ENCODE results near the gene PARD3. TPM values are rescaled to one million over a fixed set of nuclear protein-coding genes. Genes with fewer than 3 reads are reported as not detected.

The PARD3 gene
- total RNA-seq, 1 experiment from 2014 or later: 51.8 TPM

- Mint-ChIP-seq H3K4me3 (no peak overlapping the region), H3K9me3 (no peaks in the 10 kb centered on the region), H3K4me1 (peaks cover 43% of the 10 kb centered on the region), H3K27me3 (ENCODE audit: low read depth) (no peaks in the 10 kb centered on the region), H3K27ac (no peak overlapping the region), H3K36me3 (peaks cover 5% of the 10 kb centered on the region)
- ChIA-PET CTCF (interaction anchor here (0.7 to 0.9 kb wide), 2 partner anchors 9 to 34 kb away, joined by 3 to 7 read pairs; no protein-coding TSS in a partner anchor), POLR2A (interaction anchor here (1.2 kb wide), 1 partner anchor 42 kb away, joined by 3 read pairs; no protein-coding TSS in a partner anchor)
- DNase-seq (ENCODE audit: low spot score) (no peak), ATAC-seq (no peak)
- TF ChIP-seq ZNF121 (CRISPR knock-in tag; IDR thresholded peaks at IDR 0.05) (no peak), E2F5 (CRISPR knock-in tag; IDR thresholded peaks at IDR 0.05) (no peak), HMGA2 (CRISPR knock-in tag; IDR thresholded peaks at IDR 0.05) (no peak), TEAD4 (CRISPR knock-in tag; IDR thresholded peaks at IDR 0.05) (no peak), OVOL2 (CRISPR knock-in tag; IDR thresholded peaks at IDR 0.05; ENCODE audit: borderline replicate concordance) (no peak), PRDM15 (CRISPR knock-in tag; IDR thresholded peaks at IDR 0.05) (no peak), ZNF263 (CRISPR knock-in tag; IDR thresholded peaks at IDR 0.05; ENCODE audit: low read depth) (no peak)
Observed at GRCh38 chr10:34698248-34698831, 116.8 kb downstream of the PARD3 start.

GRCh38 chr10:34697351-34698247 is 117.5 kb downstream of the PARD3 start:
- Mint-ChIP-seq H3K4me1 (peaks cover 39% of the 10 kb centered on the region), H3K27me3 (ENCODE audit: low read depth) (no peaks in the 10 kb centered on the region), H3K27ac (no peak overlapping the region), H3K4me3 (no peak overlapping the region), H3K9me3 (no peaks in the 10 kb centered on the region; the same call in 1 of the 2 replicates), H3K36me3 (peaks cover 12% of the 10 kb centered on the region)
- no peak for TF ChIP-seq ZNF425 (CRISPR knock-in tag; conservative IDR thresholded peaks at IDR 0.05)
- TF ChIP-seq TCF7 (CRISPR knock-in tag; IDR thresholded peaks at IDR 0.05; ENCODE audit: low read depth): no peak
- no peak for TF ChIP-seq NR1H2 (CRISPR knock-in tag; IDR thresholded peaks at IDR 0.05)
- TF ChIP-seq TP53 (CRISPR knock-in tag; IDR thresholded peaks at IDR 0.05): no peak
- no peak for TF ChIP-seq IRF2 (CRISPR knock-in tag; IDR thresholded peaks at IDR 0.05; ENCODE audit: borderline replicate concordance, low read depth)
- TF ChIP-seq ZBTB43 (CRISPR knock-in tag; IDR thresholded peaks at IDR 0.05): no peak
- TF ChIP-seq MLX (CRISPR knock-in tag; IDR thresholded peaks at IDR 0.05): no peak
- TF ChIP-seq ZBTB21 (CRISPR knock-in tag; IDR thresholded peaks at IDR 0.05; ENCODE audit: borderline replicate concordance): no peak
- no peak for TF ChIP-seq OVOL2 (CRISPR knock-in tag; IDR thresholded peaks at IDR 0.05; ENCODE audit: borderline replicate concordance)
- ChIA-PET CTCF (interaction anchor here (0.7 to 0.9 kb wide), 2 partner anchors 8 to 35 kb away, joined by 3 to 7 read pairs; no protein-coding TSS in a partner anchor), POLR2A (interaction anchor here (1.2 kb wide), 1 partner anchor 43 kb away, joined by 3 read pairs; no protein-coding TSS in a partner anchor)
- no peak for DNase-seq (ENCODE audit: low spot score)
- ATAC-seq: no peak
